Small intestine (tissue), 7 donors: ENCODE results near the gene ARHGEF28. TPM values are rescaled to one million over a fixed set of nuclear protein-coding genes. Genes with fewer than 3 reads are reported as not detected.

Source experiments
- DNase-seq, 2 donors: peaks; one replicate each; pipeline versions ENCODE4 v3.0.0 to v3.0.0-alpha.2; 2013
- FAIRE-seq: peaks from 2 replicates; lab custom pipeline; 2012; peaks lifted over from hg19 to GRCh38; lab: Jason Lieb, UNC
- H3K27ac ChIP-seq, 3 donors: one replicate each; pipeline ENCODE4 v1.5.1; 2013; ENCODE audit warnings: low read length in 2 of 3, mild to moderate bottlenecking in 2 of 3, control low read depth in 1 of 3, inconsistent platforms in 1 of 3, low read depth in 1 of 3, moderate library complexity in 1 of 3
- H3K27me3 ChIP-seq, 3 donors: one replicate each; pipeline ENCODE4 v1.6.1; 2013; ENCODE audit warnings: low read length in 3 of 3, inconsistent platforms in 1 of 3; ENCODE audit not compliant: control insufficient read depth in 3 of 3, insufficient read depth in 3 of 3
- H3K36me3 ChIP-seq, 3 donors: one replicate each; pipeline ENCODE4 v1.6.1; 2013; ENCODE audit warnings: low read length in 3 of 3, inconsistent platforms in 1 of 3, low read depth in 1 of 3, mild to moderate bottlenecking in 1 of 3, moderate library complexity in 1 of 3; ENCODE audit not compliant: control insufficient read depth in 3 of 3, insufficient read depth in 2 of 3
- H3K4me1 ChIP-seq, 3 donors: one replicate each; pipeline ENCODE4 v1.6.1; 2013; ENCODE audit warnings: low read length in 2 of 3, inconsistent platforms in 1 of 3, low read depth in 1 of 3, mild to moderate bottlenecking in 1 of 3, moderate library complexity in 1 of 3; ENCODE audit not compliant: control insufficient read depth in 3 of 3, insufficient read depth in 2 of 3
- H3K4me3 ChIP-seq, 3 donors: one replicate each; pipeline ENCODE4 v1.5.1; 2013; ENCODE audit warnings: low read length in 3 of 3, control low read depth in 1 of 3, inconsistent platforms in 1 of 3, low read depth in 1 of 3, mild to moderate bottlenecking in 1 of 3, moderate library complexity in 1 of 3
- H3K9me3 ChIP-seq, 2 donors: one replicate each; pipeline ENCODE4 v1.6.1; 2013; ENCODE audit warnings: low read depth in 1 of 2, low read length in 1 of 2; ENCODE audit not compliant: control insufficient read depth in 2 of 2, insufficient read depth in 1 of 2
- WGBS, 3 donors: extraction: QIAGEN DNeasy Blood & Tissue Kit; methylation state at CpG; one replicate each; pipeline ENCODE4 v1.1.7; 2013; 5-methylcytosine and 5-hydroxymethylcytosine counted together
- polyA plus RNA-seq, 4 donors: library from polyadenylated mRNA; stranded (reverse) in 3 of 4; unstranded in 1 of 4; fragments of 200-250 nt in 3 of 4; fragments of 120-200 nt in 1 of 4; gene quantifications; one replicate each; pipeline versions ENCODE4 v1.2.1 to v1.2.3, GENCODE V29; 2013
- donor health status: healthy with polysubstance abuse.
- donor health status: control.
- donor health status: control.
- donor health status: Bipolar disorder and iron deficiency.
- donor health status: healthy.

ARHGEF28 gene
- polyA plus RNA-seq, 4 donors: 1.1 to 16.5 (median 2.7) TPM

GRCh38 chr5:73922875-73923557 is 297.0 kb downstream of the ARHGEF28 start:
- Histone ChIP-seq H3K9me3 (no peaks in the 10 kb centered on the region), H3K27ac (no peak overlapping the region), H3K27me3 (peaks cover 0 to 2% (median 0%) of the 10 kb centered on the region in 3 donors), H3K4me1 (no peaks in the 10 kb centered on the region), H3K4me3 (no peak overlapping the region), H3K36me3 (no peaks in the 10 kb centered on the region)
- FAIRE-seq (no peak), DNase-seq (no peak)
- 76 to 92% (median 91%) methylated on average over 7 of the region's 7 CpGs for WGBS, 3 donors

DNA sequence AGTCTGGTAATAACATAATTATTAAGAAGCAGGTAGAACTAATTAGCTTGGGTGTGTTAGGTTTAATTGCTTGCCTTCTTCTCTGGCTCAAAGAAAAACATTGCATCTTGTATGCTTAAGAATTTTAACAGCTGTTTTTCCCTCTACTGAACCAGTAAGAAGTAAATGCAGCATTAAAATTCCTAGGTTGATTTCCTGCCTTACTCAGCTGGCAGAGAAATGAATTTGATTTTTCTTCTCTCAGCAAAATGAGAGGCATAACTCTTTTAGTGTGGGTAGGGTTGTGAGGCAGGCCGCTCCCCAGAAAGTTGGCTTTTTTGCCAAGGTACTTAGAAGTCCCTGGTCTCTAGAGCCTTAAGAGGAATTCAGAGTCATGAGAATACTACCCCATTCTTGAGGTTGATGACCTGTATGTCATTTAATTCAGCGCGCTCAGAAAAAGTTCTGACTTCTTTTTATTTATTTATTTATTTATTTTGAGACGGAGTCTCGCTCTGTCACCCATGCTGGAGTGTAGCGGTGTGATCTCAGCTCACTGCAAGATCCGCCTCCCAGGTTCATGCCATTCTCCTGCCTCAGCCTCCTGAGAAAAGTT is 302.6 kb downstream of the ARHGEF28 start:
- WGBS, 3 donors: 91 to 97% (median 95%) methylated on average over 7 of the region's 7 CpGs
- FAIRE-seq: no peak

DNA sequence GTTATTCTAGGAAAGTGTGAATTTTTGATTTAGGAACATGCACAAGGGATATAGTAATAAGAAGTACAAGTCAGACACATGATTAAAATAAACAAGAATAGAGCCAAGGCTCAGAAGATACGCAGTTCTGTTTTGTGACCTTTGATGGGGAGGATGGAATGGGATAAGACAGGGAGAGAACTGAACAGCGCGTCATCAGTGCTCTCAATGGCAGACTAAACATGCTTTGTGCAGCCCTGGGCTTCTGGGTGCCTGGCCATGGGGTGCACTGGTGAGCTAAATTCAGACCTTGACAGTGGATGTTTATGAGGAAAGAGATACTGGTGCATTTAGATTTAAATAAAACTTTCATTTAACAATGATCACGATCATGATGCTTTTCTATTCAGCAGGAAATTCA is 309.7 kb downstream of the ARHGEF28 start:
- DNase-seq (no peak), FAIRE-seq (no peak)
- Histone ChIP-seq H3K27ac (no peak overlapping the region), H3K36me3 (no peaks in the 10 kb centered on the region), H3K4me1 (no peaks in the 10 kb centered on the region), H3K27me3 (no peaks in the 10 kb centered on the region), H3K9me3 (no peaks in the 10 kb centered on the region), H3K4me3 (no peak overlapping the region)
- 83 to 87% (median 84%) methylated on average over 4 of the region's 4 CpGs for WGBS, 3 donors

More for the DNA sequence above, 302.6 kb downstream of the ARHGEF28 start:
- H3K4me3 ChIP-seq: no peak overlapping the region
- DNase-seq: no peak
- H3K27ac ChIP-seq: no peak overlapping the region
- peaks cover 0 to 2% (median 0%) of the 10 kb centered on the region in 3 donors for H3K27me3 ChIP-seq
- H3K9me3 ChIP-seq: no peaks in the 10 kb centered on the region
- no peaks in the 10 kb centered on the region for H3K4me1 ChIP-seq
- no peaks in the 10 kb centered on the region for H3K36me3 ChIP-seq

GRCh38 chr5:73938280-73938937 is 312.4 kb downstream of the ARHGEF28 start:
- DNase-seq (no peak), FAIRE-seq (no peak)
- WGBS, 3 donors: 66 to 91% (median 86%) methylated on average over 5 of the region's 5 CpGs
- Histone ChIP-seq H3K4me1 (no peaks in the 10 kb centered on the region), H3K36me3 (no peaks in the 10 kb centered on the region), H3K27ac (no peak overlapping the region), H3K9me3 (peaks cover 0 to 5% of the 10 kb centered on the region in 2 donors), H3K4me3 (no peak overlapping the region), H3K27me3 (peaks cover 0 to 2% (median 0%) of the 10 kb centered on the region in 3 donors)

GRCh38 chr5:73938938-73939320 is 312.9 kb downstream of the ARHGEF28 start:
- FAIRE-seq (no peak), DNase-seq (no peak)
- WGBS, 3 donors: 85 to 87% (median 86%) methylated on average over 5 of the region's 5 CpGs
- peaks cover 0 to 2% (median 0%) of the 10 kb centered on the region in 3 donors for H3K27me3 ChIP-seq
- peaks cover 0 to 6% of the 10 kb centered on the region in 2 donors for H3K9me3 ChIP-seq
- no peak overlapping the region for H3K27ac ChIP-seq
- H3K4me1 ChIP-seq: no peaks in the 10 kb centered on the region
- H3K4me3 ChIP-seq: no peak overlapping the region
- no peaks in the 10 kb centered on the region for H3K36me3 ChIP-seq

GRCh38 chr5:73939557-73939956 is 313.6 kb downstream of the ARHGEF28 start:
- no peak for FAIRE-seq
- 45 to 68% (median 50%) methylated on average over 3 of the region's 3 CpGs for WGBS, 3 donors

GRCh38 chr5:73940026-73940425 is 314.0 kb downstream of the ARHGEF28 start:
- Histone ChIP-seq H3K36me3 (no peaks in the 10 kb centered on the region), H3K4me3 (no peak overlapping the region), H3K27me3 (peaks cover 0 to 2% (median 0%) of the 10 kb centered on the region in 3 donors), H3K27ac (no peak overlapping the region), H3K9me3 (peaks cover 0 to 10% of the 10 kb centered on the region in 2 donors), H3K4me1 (no peaks in the 10 kb centered on the region)
- no peak for DNase-seq
- FAIRE-seq: no peak

More at GRCh38 chr5:73939557-73939956, 313.6 kb downstream of the ARHGEF28 start:
- Histone ChIP-seq H3K27ac (no peak overlapping the region), H3K4me3 (no peak overlapping the region), H3K9me3 (peaks cover 0 to 6% of the 10 kb centered on the region in 2 donors), H3K36me3 (no peaks in the 10 kb centered on the region), H3K27me3 (peaks cover 0 to 2% (median 0%) of the 10 kb centered on the region in 3 donors), H3K4me1 (no peaks in the 10 kb centered on the region)
- peak; percentile 33 to 44 for DNase-seq

GRCh38 chr5:73940801-73941200 is 314.8 kb downstream of the ARHGEF28 start:
- Histone ChIP-seq H3K27ac (no peak overlapping the region), H3K4me1 (no peaks in the 10 kb centered on the region), H3K27me3 (peaks cover 0 to 2% (median 0%) of the 10 kb centered on the region in 3 donors), H3K4me3 (no peak overlapping the region), H3K36me3 (no peaks in the 10 kb centered on the region), H3K9me3 (peaks cover 0 to 11% of the 10 kb centered on the region in 2 donors)
- DNase-seq (no peak), FAIRE-seq (no peak)
- 75 to 94% (median 78%) methylated on average over 3 of the region's 3 CpGs for WGBS, 3 donors
